Panc1 (cell line): ENCODE results near the gene BHLHE23.

Experiments used
- POLR2AphosphoS5 ChIP-seq: IDR thresholded peaks from 2 replicates; pipeline ENCODE4 v1.6.1; 2012; ENCODE audit warnings: mild to moderate bottlenecking, low read depth, low read length, moderate library complexity
- SIN3A ChIP-seq: IDR thresholded peaks from 2 replicates; pipeline ENCODE4 v1.6.1; 2012; ENCODE audit warnings: low read depth, mild to moderate bottlenecking, low read length, moderate library complexity, borderline replicate concordance; ENCODE audit not compliant: insufficient read depth
- TCF7L2 ChIP-seq: IDR thresholded peaks from 2 replicates; pipeline ENCODE4 v1.6.1; 2011; ENCODE audit warnings: mild to moderate bottlenecking, low read depth, low read length, inconsistent platforms
- TF ChIP-seq, protein P1 (sequence below): fragments of 450-650 bp; IDR thresholded peaks from 2 replicates; pipeline ENCODE4 v1.5.1; 2017; ENCODE audit warnings: mild to moderate bottlenecking
- TF ChIP-seq, protein P2 (sequence below), 2 experiments: IDR thresholded peaks; 2 replicates each; pipeline ENCODE4 v1.6.1; 2011 to 2012; ENCODE audit warnings: low read depth in 2 of 2, control low read depth in 1 of 2, low read length in 1 of 2, mild to moderate bottlenecking in 1 of 2, moderate library complexity in 1 of 2; ENCODE audit not compliant: insufficient read depth in 1 of 2

DNA sequence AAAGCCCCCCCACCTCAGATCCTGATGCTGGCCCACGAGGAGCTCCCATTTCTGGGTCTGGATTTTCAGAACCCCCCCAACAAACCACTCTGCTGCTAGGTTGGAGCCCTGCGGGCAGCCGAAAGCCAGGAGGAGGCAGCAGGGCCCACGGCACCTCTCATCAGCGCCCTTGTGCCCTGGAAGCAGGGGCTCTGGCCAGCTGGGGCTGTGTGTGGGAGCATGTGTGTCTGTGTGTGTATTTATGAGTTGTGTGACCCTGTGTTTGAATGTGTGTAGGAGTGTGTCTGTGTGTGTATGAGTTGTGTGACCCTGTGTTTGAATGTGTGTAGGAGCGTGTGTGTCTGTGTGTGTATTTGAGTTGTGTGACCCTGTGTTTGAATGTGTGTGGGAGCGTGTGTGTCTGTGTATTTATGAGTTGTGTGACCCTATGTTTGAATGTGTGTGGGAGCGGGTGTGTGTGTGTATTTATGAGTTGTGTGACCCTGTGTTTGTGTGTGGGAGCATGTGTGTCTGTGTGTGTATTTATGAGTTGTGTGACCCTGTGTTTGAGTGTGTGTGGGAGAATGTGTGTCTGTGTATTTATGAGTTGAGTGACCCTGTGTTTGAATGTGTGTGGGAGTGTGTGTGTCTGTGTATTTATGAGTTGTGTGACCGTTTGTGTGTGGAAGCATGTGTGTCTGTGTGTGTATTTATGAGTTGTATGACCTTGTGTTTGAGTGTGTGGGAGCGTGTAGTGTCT lies 35.4 kb downstream of the BHLHE23 start:
- TF ChIP-seq, protein P1, sequence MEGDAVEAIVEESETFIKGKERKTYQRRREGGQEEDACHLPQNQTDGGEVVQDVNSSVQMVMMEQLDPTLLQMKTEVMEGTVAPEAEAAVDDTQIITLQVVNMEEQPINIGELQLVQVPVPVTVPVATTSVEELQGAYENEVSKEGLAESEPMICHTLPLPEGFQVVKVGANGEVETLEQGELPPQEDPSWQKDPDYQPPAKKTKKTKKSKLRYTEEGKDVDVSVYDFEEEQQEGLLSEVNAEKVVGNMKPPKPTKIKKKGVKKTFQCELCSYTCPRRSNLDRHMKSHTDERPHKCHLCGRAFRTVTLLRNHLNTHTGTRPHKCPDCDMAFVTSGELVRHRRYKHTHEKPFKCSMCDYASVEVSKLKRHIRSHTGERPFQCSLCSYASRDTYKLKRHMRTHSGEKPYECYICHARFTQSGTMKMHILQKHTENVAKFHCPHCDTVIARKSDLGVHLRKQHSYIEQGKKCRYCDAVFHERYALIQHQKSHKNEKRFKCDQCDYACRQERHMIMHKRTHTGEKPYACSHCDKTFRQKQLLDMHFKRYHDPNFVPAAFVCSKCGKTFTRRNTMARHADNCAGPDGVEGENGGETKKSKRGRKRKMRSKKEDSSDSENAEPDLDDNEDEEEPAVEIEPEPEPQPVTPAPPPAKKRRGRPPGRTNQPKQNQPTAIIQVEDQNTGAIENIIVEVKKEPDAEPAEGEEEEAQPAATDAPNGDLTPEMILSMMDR: no peak
- TF ChIP-seq POLR2AphosphoS5: no peak
- TF ChIP-seq, protein P2, sequence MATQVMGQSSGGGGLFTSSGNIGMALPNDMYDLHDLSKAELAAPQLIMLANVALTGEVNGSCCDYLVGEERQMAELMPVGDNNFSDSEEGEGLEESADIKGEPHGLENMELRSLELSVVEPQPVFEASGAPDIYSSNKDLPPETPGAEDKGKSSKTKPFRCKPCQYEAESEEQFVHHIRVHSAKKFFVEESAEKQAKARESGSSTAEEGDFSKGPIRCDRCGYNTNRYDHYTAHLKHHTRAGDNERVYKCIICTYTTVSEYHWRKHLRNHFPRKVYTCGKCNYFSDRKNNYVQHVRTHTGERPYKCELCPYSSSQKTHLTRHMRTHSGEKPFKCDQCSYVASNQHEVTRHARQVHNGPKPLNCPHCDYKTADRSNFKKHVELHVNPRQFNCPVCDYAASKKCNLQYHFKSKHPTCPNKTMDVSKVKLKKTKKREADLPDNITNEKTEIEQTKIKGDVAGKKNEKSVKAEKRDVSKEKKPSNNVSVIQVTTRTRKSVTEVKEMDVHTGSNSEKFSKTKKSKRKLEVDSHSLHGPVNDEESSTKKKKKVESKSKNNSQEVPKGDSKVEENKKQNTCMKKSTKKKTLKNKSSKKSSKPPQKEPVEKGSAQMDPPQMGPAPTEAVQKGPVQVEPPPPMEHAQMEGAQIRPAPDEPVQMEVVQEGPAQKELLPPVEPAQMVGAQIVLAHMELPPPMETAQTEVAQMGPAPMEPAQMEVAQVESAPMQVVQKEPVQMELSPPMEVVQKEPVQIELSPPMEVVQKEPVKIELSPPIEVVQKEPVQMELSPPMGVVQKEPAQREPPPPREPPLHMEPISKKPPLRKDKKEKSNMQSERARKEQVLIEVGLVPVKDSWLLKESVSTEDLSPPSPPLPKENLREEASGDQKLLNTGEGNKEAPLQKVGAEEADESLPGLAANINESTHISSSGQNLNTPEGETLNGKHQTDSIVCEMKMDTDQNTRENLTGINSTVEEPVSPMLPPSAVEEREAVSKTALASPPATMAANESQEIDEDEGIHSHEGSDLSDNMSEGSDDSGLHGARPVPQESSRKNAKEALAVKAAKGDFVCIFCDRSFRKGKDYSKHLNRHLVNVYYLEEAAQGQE (IDR thresholded peaks at IDR 0.05; ENCODE audit: insufficient read depth in 1 of 2, low read depth in 2 of 2, low read length in 1 of 2): no peak
- TF ChIP-seq TCF7L2: no peak
- no peak for TF ChIP-seq SIN3A
